ENCODE data around the gene DNAH9. TPM values are rescaled to one million over a fixed set of nuclear protein-coding genes. Genes with fewer than 3 reads are reported as not detected.

Gene DNAH9
- total RNA-seq, 1 donor from 2014 or later, result not detected

- Histone ChIP-seq H3K36me3 (no peaks in the 10 kb centered on the region), H3K4me3 (no peak overlapping the region), H3K4me1 (no peaks in the 10 kb centered on the region), H3K27me3 (no peaks in the 10 kb centered on the region), H3K27ac (no peak overlapping the region), H3K9me3 (no peaks in the 10 kb centered on the region)
- no peak for DNase-seq (ENCODE audit: low spot score in 2 of 2)
- TF ChIP-seq, protein P1, sequence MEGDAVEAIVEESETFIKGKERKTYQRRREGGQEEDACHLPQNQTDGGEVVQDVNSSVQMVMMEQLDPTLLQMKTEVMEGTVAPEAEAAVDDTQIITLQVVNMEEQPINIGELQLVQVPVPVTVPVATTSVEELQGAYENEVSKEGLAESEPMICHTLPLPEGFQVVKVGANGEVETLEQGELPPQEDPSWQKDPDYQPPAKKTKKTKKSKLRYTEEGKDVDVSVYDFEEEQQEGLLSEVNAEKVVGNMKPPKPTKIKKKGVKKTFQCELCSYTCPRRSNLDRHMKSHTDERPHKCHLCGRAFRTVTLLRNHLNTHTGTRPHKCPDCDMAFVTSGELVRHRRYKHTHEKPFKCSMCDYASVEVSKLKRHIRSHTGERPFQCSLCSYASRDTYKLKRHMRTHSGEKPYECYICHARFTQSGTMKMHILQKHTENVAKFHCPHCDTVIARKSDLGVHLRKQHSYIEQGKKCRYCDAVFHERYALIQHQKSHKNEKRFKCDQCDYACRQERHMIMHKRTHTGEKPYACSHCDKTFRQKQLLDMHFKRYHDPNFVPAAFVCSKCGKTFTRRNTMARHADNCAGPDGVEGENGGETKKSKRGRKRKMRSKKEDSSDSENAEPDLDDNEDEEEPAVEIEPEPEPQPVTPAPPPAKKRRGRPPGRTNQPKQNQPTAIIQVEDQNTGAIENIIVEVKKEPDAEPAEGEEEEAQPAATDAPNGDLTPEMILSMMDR (IDR thresholded peaks at IDR 0.05), result no peak
- intact Hi-C loops (cut with DNase I), result no loop called here
Observed at GRCh38 chr17:11779892-11780291, 181.6 kb downstream of the DNAH9 start.

- TF ChIP-seq, protein P1 (IDR thresholded peaks at IDR 0.05), result no peak
- Histone ChIP-seq H3K4me3 (no peak overlapping the region), H3K27me3 (no peaks in the 10 kb centered on the region), H3K4me1 (no peaks in the 10 kb centered on the region), H3K27ac (no peak overlapping the region), H3K36me3 (no peaks in the 10 kb centered on the region), H3K9me3 (no peaks in the 10 kb centered on the region)
- DNase-seq (ENCODE audit: low spot score in 2 of 2), result no peak
- intact Hi-C loops (cut with DNase I), result no loop called here
Observed at GRCh38 chr17:11780621-11781020, 182.4 kb downstream of the DNAH9 start.

GRCh38 chr17:11786711-11787438 is 188.6 kb downstream of the DNAH9 start:
- H3K36me3 ChIP-seq, result no peaks in the 10 kb centered on the region
- H3K27ac ChIP-seq, result no peak overlapping the region
- no peaks in the 10 kb centered on the region for H3K27me3 ChIP-seq
- H3K9me3 ChIP-seq, result no peaks in the 10 kb centered on the region
- TF ChIP-seq, protein P1 (IDR thresholded peaks at IDR 0.05), result no peak
- DNase-seq (ENCODE audit: low spot score in 2 of 2), result no peak
- no peak overlapping the region for H3K4me3 ChIP-seq
- H3K4me1 ChIP-seq, result no peaks in the 10 kb centered on the region
- intact Hi-C loops (cut with DNase I), result no loop called here

DNA sequence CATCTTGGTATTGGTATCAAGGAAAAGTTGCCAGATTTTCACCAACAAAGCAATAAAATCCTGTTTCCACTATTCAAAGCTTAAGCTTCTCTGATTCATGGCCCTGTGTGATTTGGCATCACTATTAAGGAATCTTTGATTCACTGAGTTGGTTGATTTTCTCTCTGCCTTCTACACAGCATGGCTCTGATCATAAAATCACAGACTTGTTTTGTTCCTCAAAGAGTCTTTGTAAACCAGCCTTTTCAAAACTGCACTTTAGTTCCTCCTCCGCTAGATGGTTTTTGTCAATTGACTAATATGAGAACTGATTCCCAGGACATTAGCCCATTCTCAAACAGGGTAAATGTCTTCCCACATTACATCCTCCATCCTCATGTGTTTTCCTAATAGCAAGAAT is 197.6 kb downstream of the DNAH9 start:
- H3K4me1 ChIP-seq, result no peaks in the 10 kb centered on the region
- H3K27ac ChIP-seq, result no peak overlapping the region
- no peak for DNase-seq (ENCODE audit: low spot score in 2 of 2)
- no peaks in the 10 kb centered on the region for H3K27me3 ChIP-seq
- H3K4me3 ChIP-seq, result no peak overlapping the region
- TF ChIP-seq, protein P1 (IDR thresholded peaks at IDR 0.05), result no peak
- H3K36me3 ChIP-seq, result no peaks in the 10 kb centered on the region
- intact Hi-C loops (cut with DNase I), result no loop called here
- H3K9me3 ChIP-seq, result no peaks in the 10 kb centered on the region

DNA sequence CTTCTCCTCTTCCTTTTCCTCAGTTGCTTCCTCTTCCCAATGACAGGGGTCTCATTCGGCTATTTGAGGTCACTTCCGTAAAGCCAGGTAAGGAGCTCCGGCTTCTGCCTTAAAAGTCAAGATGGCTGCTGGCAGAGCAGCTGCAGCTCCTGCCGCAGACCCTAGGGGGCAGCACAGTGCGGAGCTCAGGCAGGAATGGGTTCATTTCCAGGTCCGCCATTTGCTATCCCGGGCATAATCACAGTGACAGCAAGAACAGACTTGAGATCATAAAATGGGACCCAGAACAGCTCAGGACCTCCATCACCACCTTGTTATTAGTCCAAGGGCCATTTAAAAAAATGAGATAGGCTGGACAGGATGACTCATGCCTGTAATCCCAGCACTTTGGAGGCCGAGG is 199.5 kb downstream of the DNAH9 start:
- no peaks in the 10 kb centered on the region for H3K36me3 ChIP-seq
- intact Hi-C loops (cut with DNase I), result no loop called here
- no peaks in the 10 kb centered on the region for H3K4me1 ChIP-seq
- no peaks in the 10 kb centered on the region for H3K9me3 ChIP-seq
- no peaks in the 10 kb centered on the region for H3K27me3 ChIP-seq
- no peak for DNase-seq (ENCODE audit: low spot score in 2 of 2)
- no peak overlapping the region for H3K27ac ChIP-seq
- TF ChIP-seq, protein P1 (IDR thresholded peaks at IDR 0.05), result no peak
- no peak overlapping the region for H3K4me3 ChIP-seq

All from ascending aorta (tissue), 2 donors.